ENCODE data around the gene APP. TPM values are rescaled to one million over a fixed set of nuclear protein-coding genes. Genes with fewer than 3 reads are reported as not detected.

The APP gene
- total RNA-seq, 2 experiments from 2014 or later: 39.3 to 39.4 TPM

DNA sequence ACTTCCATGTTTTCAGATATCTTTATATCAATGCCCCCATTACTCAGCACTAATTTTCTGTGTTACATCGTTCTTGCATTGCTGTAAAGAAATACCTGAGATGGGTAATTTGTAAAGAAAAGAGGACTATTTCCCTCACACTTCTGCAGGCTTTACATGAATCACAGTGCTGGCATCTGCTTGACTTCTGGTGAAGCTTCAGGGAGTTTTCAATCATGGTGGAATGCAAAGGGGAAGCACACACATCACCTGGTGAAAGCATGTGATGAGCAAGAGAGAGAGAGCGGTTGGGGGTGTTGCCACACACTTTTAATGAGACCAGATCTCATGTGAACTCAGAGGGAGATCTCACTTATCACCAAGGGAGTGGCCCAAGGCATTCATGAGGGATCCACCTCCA is 14.9 kb upstream of the APP start:
- H3K4me3 Mint-ChIP-seq: no peak overlapping the region
- H3K27ac Mint-ChIP-seq: no peak overlapping the region
- DNase-seq (no peak), ATAC-seq (no peak)
- no peaks in the 10 kb centered on the region for H3K9me3 Mint-ChIP-seq
- CTCF ChIA-PET: interaction anchor here (0.6 kb wide), 1 partner anchor 777 kb away, joined by 3 read pairs; no protein-coding TSS in a partner anchor
- POLR2A ChIA-PET: no interaction called here
- intact Hi-C loops (cut with micrococcal nuclease): no loop called here
- TF ChIP-seq, protein P1, sequence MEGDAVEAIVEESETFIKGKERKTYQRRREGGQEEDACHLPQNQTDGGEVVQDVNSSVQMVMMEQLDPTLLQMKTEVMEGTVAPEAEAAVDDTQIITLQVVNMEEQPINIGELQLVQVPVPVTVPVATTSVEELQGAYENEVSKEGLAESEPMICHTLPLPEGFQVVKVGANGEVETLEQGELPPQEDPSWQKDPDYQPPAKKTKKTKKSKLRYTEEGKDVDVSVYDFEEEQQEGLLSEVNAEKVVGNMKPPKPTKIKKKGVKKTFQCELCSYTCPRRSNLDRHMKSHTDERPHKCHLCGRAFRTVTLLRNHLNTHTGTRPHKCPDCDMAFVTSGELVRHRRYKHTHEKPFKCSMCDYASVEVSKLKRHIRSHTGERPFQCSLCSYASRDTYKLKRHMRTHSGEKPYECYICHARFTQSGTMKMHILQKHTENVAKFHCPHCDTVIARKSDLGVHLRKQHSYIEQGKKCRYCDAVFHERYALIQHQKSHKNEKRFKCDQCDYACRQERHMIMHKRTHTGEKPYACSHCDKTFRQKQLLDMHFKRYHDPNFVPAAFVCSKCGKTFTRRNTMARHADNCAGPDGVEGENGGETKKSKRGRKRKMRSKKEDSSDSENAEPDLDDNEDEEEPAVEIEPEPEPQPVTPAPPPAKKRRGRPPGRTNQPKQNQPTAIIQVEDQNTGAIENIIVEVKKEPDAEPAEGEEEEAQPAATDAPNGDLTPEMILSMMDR (IDR thresholded peaks at IDR 0.05): no peak
- no peaks in the 10 kb centered on the region for H3K4me1 Mint-ChIP-seq (ENCODE audit: low read depth)
- H3K27me3 Mint-ChIP-seq: no peaks in the 10 kb centered on the region
- no peaks in the 10 kb centered on the region for H3K36me3 Mint-ChIP-seq (ENCODE audit: low read depth)

DNA sequence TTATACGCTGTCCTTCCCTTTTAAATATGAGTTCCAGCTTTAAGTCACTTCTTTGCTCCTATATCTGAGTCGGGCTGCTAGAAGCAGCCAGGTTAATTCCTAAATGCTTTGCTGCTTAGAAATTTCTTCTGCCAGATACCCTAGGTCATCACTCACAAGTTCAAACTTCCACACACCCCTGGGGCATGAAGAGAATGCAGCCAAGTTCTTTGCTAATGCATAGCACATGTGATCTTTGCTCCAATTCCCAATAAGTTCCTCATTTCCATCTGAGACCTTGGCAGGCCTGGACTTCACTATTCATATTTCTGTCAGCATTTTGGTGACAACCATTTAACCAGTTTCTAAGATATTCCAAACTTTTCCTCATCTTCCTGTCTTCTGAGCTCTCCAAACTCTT is 14.5 kb upstream of the APP start:
- no peaks in the 10 kb centered on the region for H3K9me3 Mint-ChIP-seq
- DNase-seq: no peak
- no peak overlapping the region for H3K4me3 Mint-ChIP-seq
- no peaks in the 10 kb centered on the region for H3K36me3 Mint-ChIP-seq (ENCODE audit: low read depth)
- POLR2A ChIA-PET: no interaction called here
- CTCF ChIA-PET: no interaction called here
- intact Hi-C loops (cut with micrococcal nuclease): no loop called here
- H3K27me3 Mint-ChIP-seq: no peaks in the 10 kb centered on the region
- TF ChIP-seq, protein P1 (IDR thresholded peaks at IDR 0.05): no peak
- no peaks in the 10 kb centered on the region for H3K4me1 Mint-ChIP-seq (ENCODE audit: low read depth)
- H3K27ac Mint-ChIP-seq: no peak overlapping the region
- no peak for ATAC-seq

DNA sequence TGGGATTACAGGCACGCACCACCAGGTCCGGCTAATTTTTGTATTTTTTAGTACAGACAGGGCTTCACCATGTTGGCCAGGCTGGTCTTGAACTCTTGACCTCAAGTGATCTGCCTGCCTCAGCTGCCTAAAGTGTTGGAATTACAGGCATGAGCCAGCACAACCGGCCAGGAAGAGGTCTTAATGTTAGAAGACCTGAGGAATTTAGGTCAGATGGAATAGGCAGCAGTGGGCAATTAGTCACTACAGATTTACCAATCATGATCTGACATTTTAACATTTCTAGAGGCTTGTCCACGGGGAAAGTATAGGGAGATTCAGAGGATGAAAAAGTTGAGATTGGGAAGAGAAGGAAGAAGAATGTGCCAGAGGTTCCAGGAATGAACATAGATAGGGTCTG is 8.9 kb upstream of the APP start:
- POLR2A ChIA-PET: no interaction called here

DNA sequence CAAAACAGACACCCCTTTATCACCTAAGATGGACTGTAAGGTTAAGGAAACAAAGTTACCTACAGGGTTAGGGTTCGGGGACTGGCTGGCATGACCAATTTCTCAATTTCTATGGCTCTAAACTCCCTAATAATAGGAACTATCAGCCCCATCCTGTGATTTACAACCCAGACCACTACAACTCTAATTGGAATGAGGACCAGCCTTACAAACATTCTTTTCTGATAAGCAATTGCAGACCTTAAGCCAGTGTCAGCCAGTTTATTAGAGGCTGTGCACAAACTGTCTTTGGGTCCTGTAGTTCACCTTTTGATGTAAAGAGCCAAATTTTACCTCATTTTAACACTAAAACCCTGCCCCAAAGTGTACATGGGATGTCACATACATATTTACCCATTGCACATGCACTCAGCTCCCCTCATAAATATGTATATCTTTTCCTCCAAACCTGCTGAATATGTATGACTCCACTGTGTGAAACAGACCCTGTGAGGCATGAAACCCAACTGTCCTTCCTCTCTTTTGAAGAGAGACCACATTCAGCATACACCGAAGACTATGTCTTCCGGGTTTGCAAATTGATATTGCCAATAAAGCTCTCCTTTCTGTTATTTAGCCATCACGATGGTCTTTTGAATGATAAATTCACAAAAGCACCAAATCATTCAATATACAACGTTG is 7.3 kb upstream of the APP start:
- POLR2A ChIA-PET: interaction anchor here (0.6 kb wide), 1 partner anchor 90 kb away, joined by 3 read pairs; no protein-coding TSS in a partner anchor
- DNase-seq (no peak), ATAC-seq (no peak)
- Mint-ChIP-seq H3K9me3 (no peaks in the 10 kb centered on the region), H3K4me1 (ENCODE audit: low read depth) (no peaks in the 10 kb centered on the region), H3K27ac (no peak overlapping the region), H3K36me3 (ENCODE audit: low read depth) (no peaks in the 10 kb centered on the region), H3K27me3 (no peaks in the 10 kb centered on the region), H3K4me3 (no peak overlapping the region)
- intact Hi-C loops (cut with micrococcal nuclease): no loop called here
- CTCF ChIA-PET: no interaction called here
- TF ChIP-seq, protein P1 (IDR thresholded peaks at IDR 0.05): no peak

More for the DNA sequence above, 8.9 kb upstream of the APP start:
- intact Hi-C loops (cut with micrococcal nuclease): no loop called here
- no peak for ATAC-seq
- Mint-ChIP-seq H3K9me3 (no peaks in the 10 kb centered on the region), H3K36me3 (ENCODE audit: low read depth) (no peaks in the 10 kb centered on the region), H3K27ac (no peak overlapping the region), H3K4me1 (ENCODE audit: low read depth) (no peaks in the 10 kb centered on the region), H3K4me3 (no peak overlapping the region), H3K27me3 (no peaks in the 10 kb centered on the region)
- CTCF ChIA-PET: no interaction called here
- no peak for DNase-seq
- TF ChIP-seq, protein P1 (IDR thresholded peaks at IDR 0.05): no peak

DNA sequence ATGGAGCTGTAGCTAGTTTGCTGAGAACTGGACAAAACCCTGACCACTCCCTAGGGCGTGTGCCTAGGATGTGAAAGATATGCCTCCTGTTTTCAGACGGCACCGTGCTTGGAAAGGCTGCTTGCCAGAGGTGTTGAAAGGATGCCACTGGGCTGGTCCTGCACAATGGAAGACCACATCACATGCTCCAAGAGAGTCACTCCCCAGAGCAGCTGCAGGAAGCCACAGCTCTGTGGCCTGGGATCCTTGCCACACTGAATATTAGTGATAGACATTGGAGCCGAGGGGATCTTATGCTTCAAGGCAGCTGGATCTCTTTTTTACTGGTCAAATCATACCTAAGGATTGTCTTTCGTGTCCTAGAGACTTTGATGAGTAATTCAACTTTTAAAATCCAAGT is 6.6 kb upstream of the APP start:
- H3K36me3 Mint-ChIP-seq (ENCODE audit: low read depth): no peaks in the 10 kb centered on the region
- ChIA-PET POLR2A (interaction anchor here (0.6 kb wide), 1 partner anchor 90 kb away, joined by 3 read pairs; no protein-coding TSS in a partner anchor), CTCF (no interaction called here)
- TF ChIP-seq, protein P1 (IDR thresholded peaks at IDR 0.05): no peak
- H3K27ac Mint-ChIP-seq: no peak overlapping the region
- H3K4me1 Mint-ChIP-seq (ENCODE audit: low read depth): no peaks in the 10 kb centered on the region
- ATAC-seq (no peak), DNase-seq (no peak)
- H3K27me3 Mint-ChIP-seq: no peaks in the 10 kb centered on the region
- no peak overlapping the region for H3K4me3 Mint-ChIP-seq
- H3K9me3 Mint-ChIP-seq: no peaks in the 10 kb centered on the region
- intact Hi-C loops (cut with micrococcal nuclease): no loop called here

Data from activated CD8-positive, alpha-beta T cell treated with anti-CD3 and anti-CD28 coated beads for 36 hours (primary cell).